HepG2 (cell line): ENCODE results near the gene HYAL1. TPM values are rescaled to one million over a fixed set of nuclear protein-coding genes. Genes with fewer than 3 reads are reported as not detected.

ENCODE experiments used
- FOXP4 ChIP-seq: sonication (generic); formaldehyde crosslinking; IDR thresholded peaks from 2 replicates; pipeline ENCODE4 v1.4.0; 2020; ENCODE audit warnings: missing genetic modification reagents
- GFI1 ChIP-seq: sonication (generic); formaldehyde crosslinking; IDR thresholded peaks from 2 replicates; pipeline ENCODE4 v1.5.0; 2020; ENCODE audit warnings: missing genetic modification reagents, mild to moderate bottlenecking, borderline replicate concordance
- HDAC2 ChIP-seq: sonication (generic); formaldehyde crosslinking; IDR thresholded peaks from 2 replicates; pipeline ENCODE4 v1.4.0; 2020; ENCODE audit warnings: missing genetic modification reagents
- HNRNPL ChIP-seq: fragments of 200-400 bp; formaldehyde crosslinking; IDR thresholded peaks from 2 replicates; pipeline ENCODE4 v1.6.1; 2017; ENCODE audit warnings: mild to moderate bottlenecking, low read depth, low read length
- IRX3 ChIP-seq: sonication (generic); formaldehyde crosslinking; IDR thresholded peaks from 2 replicates; pipeline ENCODE4 v1.8.1; 2023; ENCODE audit warnings: mild to moderate bottlenecking, low read depth, missing genetic modification reagents, borderline replicate concordance
- RAD51 ChIP-seq: fragments of 450-650 bp; IDR thresholded peaks from 2 replicates; pipeline ENCODE4 v1.6.1; 2016; ENCODE audit warnings: borderline replicate concordance
- SIX1 ChIP-seq: sonication (generic); formaldehyde crosslinking; IDR thresholded peaks from 2 replicates; pipeline ENCODE4 v1.4.0; 2020; ENCODE audit warnings: missing genetic modification reagents, borderline replicate concordance
- TBP ChIP-seq: sonication (generic); formaldehyde crosslinking; IDR thresholded peaks from 2 replicates; pipeline ENCODE4 v1.5.0; 2020; ENCODE audit warnings: missing genetic modification reagents
- ZC3H13 ChIP-seq: sonication (generic); formaldehyde crosslinking; IDR thresholded peaks from 2 replicates; pipeline ENCODE4 v1.8.1; 2023; ENCODE audit warnings: mild to moderate bottlenecking, missing genetic modification reagents, moderate library complexity
- ZNF121 ChIP-seq: sonication (generic); formaldehyde crosslinking; IDR thresholded peaks from 2 replicates; pipeline ENCODE4 v1.5.0; 2020; ENCODE audit warnings: mild to moderate bottlenecking, missing genetic modification reagents
- ZNF20 ChIP-seq: sonication (generic); formaldehyde crosslinking; IDR thresholded peaks from 2 replicates; pipeline ENCODE4 v1.4.0; 2020; ENCODE audit warnings: mild to moderate bottlenecking, moderate library complexity, missing genetic modification reagents
- ZNF274 ChIP-seq: sonication (generic); formaldehyde crosslinking; IDR thresholded peaks from 2 replicates; pipeline ENCODE4 v1.5.1; 2020; ENCODE audit warnings: mild to moderate bottlenecking, missing genetic modification reagents
- ZNF317 ChIP-seq: sonication (generic); formaldehyde crosslinking; IDR thresholded peaks from 2 replicates; pipeline ENCODE4 v1.5.0; 2020; ENCODE audit warnings: mild to moderate bottlenecking, missing genetic modification reagents
- ZNF367 ChIP-seq: sonication (generic); formaldehyde crosslinking; IDR thresholded peaks from 2 replicates; pipeline ENCODE4 v1.4.0; 2020; ENCODE audit warnings: missing genetic modification reagents, borderline replicate concordance
- ZNF44 ChIP-seq: sonication (generic); formaldehyde crosslinking; IDR thresholded peaks from 2 replicates; pipeline ENCODE4 v1.5.1; 2020; ENCODE audit warnings: mild to moderate bottlenecking, missing genetic modification reagents
- ZNF670 ChIP-seq: sonication (generic); formaldehyde crosslinking; IDR thresholded peaks from 2 replicates; pipeline ENCODE4 v1.8.0; 2022; ENCODE audit warnings: mild to moderate bottlenecking, missing genetic modification reagents, borderline replicate concordance
- ZNF709 ChIP-seq: sonication (generic); formaldehyde crosslinking; IDR thresholded peaks from 2 replicates; pipeline ENCODE4 v1.5.0; 2020; ENCODE audit warnings: mild to moderate bottlenecking, missing genetic modification reagents
- ZNF746 ChIP-seq: sonication (generic); formaldehyde crosslinking; IDR thresholded peaks from 2 replicates; pipeline ENCODE4 v1.8.0; 2022; ENCODE audit warnings: mild to moderate bottlenecking, missing genetic modification reagents
- polyA plus RNA-seq, 8 experiments: library from polyadenylated mRNA; depleted of rRNA in 3 of 8; stranded (reverse) in 7 of 8; unstranded in 1 of 8; fragments of >200 nt; fragmentation: Illumina TruSeq in 4 of 8; extraction: Trizol in 4 of 8; gene quantifications; 2 replicates each; pipeline versions ENCODE4 v1.2.1 to v1.2.3, GENCODE V29; 2011 to 2016; ENCODE audit warnings: low read depth in 4 of 8, missing spikeins in 1 of 8, mixed read lengths in 1 of 8; ENCODE audit not compliant: insufficient read depth in 1 of 8
- total RNA-seq, 5 experiments: library from RNA; depleted of rRNA; stranded (reverse); fragments of >200 nt; fragmentation: Illumina TruSeq; extraction: Trizol; gene quantifications; 2 replicates each; pipeline ENCODE4 v1.2.3, GENCODE V29; 2016; ENCODE audit warnings: low read depth in 1 of 5
- TF ChIP-seq, protein P1 (sequence below): sonication (generic); formaldehyde crosslinking; IDR thresholded peaks from 2 replicates; pipeline ENCODE4 v1.5.0; 2020; ENCODE audit warnings: mild to moderate bottlenecking, missing genetic modification reagents, borderline replicate concordance
- TF ChIP-seq, protein P2 (sequence below): sonication (generic); formaldehyde crosslinking; IDR thresholded peaks from 2 replicates; pipeline ENCODE4 v1.5.1; 2020; ENCODE audit warnings: mild to moderate bottlenecking, moderate library complexity, missing genetic modification reagents

The HYAL1 gene
- total and polyA plus RNA-seq, 2 of the 13 experiments (the other 11 are each of a cell fraction or from before 2014, with no cell fraction given) = 76.5 to 193 TPM

GRCh38 chr3:50268703-50269451, 34.5 kb downstream of the HYAL1 start, which contains the start of gene SEMA3B (continued):
- TF ChIP-seq, protein P1, sequence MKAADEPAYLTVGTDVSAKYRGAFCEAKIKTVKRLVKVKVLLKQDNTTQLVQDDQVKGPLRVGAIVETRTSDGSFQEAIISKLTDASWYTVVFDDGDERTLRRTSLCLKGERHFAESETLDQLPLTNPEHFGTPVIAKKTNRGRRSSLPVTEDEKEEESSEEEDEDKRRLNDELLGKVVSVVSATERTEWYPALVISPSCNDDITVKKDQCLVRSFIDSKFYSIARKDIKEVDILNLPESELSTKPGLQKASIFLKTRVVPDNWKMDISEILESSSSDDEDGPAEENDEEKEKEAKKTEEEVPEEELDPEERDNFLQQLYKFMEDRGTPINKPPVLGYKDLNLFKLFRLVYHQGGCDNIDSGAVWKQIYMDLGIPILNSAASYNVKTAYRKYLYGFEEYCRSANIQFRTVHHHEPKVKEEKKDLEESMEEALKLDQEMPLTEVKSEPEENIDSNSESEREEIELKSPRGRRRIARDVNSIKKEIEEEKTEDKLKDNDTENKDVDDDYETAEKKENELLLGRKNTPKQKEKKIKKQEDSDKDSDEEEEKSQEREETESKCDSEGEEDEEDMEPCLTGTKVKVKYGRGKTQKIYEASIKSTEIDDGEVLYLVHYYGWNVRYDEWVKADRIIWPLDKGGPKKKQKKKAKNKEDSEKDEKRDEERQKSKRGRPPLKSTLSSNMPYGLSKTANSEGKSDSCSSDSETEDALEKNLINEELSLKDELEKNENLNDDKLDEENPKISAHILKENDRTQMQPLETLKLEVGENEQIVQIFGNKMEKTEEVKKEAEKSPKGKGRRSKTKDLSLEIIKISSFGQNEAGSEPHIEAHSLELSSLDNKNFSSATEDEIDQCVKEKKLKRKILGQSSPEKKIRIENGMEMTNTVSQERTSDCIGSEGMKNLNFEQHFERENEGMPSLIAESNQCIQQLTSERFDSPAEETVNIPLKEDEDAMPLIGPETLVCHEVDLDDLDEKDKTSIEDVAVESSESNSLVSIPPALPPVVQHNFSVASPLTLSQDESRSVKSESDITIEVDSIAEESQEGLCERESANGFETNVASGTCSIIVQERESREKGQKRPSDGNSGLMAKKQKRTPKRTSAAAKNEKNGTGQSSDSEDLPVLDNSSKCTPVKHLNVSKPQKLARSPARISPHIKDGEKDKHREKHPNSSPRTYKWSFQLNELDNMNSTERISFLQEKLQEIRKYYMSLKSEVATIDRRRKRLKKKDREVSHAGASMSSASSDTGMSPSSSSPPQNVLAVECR (CRISPR knock-in tag) = peak; percentile 55
- no peak for TF ChIP-seq RAD51
- TF ChIP-seq HDAC2 (CRISPR knock-in tag) = peak; percentile 55
- no peak for TF ChIP-seq ZNF670 (CRISPR knock-in tag)
- peak; percentile 97 for TF ChIP-seq SIX1 (CRISPR knock-in tag)
- TF ChIP-seq HNRNPL = peak; percentile 93
- peak; percentile 23 for TF ChIP-seq FOXP4 (CRISPR knock-in tag)
- TF ChIP-seq ZNF367 (CRISPR knock-in tag) = no peak
- peak; percentile 73; the same call in 1 of the 2 replicates for TF ChIP-seq GFI1 (CRISPR knock-in tag)
- TF ChIP-seq, protein P2, sequence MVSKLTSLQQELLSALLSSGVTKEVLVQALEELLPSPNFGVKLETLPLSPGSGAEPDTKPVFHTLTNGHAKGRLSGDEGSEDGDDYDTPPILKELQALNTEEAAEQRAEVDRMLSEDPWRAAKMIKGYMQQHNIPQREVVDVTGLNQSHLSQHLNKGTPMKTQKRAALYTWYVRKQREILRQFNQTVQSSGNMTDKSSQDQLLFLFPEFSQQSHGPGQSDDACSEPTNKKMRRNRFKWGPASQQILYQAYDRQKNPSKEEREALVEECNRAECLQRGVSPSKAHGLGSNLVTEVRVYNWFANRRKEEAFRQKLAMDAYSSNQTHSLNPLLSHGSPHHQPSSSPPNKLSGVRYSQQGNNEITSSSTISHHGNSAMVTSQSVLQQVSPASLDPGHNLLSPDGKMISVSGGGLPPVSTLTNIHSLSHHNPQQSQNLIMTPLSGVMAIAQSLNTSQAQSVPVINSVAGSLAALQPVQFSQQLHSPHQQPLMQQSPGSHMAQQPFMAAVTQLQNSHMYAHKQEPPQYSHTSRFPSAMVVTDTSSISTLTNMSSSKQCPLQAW = peak; percentile 66; the same call in 1 of the 2 replicates
- TF ChIP-seq ZC3H13 (CRISPR knock-in tag) = peak; percentile 63; the same call in 1 of the 2 replicates
- no peak for TF ChIP-seq ZNF709 (CRISPR knock-in tag)
- TF ChIP-seq ZNF274 = no peak
- peak; percentile 62; the same call in 1 of the 2 replicates for TF ChIP-seq ZNF317 (CRISPR knock-in tag)
- TF ChIP-seq IRX3 = no peak
- no peak for TF ChIP-seq ZNF121 (CRISPR knock-in tag)
- TF ChIP-seq ZNF44 (CRISPR knock-in tag) = no peak
- TF ChIP-seq TBP (CRISPR knock-in tag) = no peak
- TF ChIP-seq ZNF746 (CRISPR knock-in tag) = peak; percentile 94
- TF ChIP-seq ZNF20 (CRISPR knock-in tag) = no peak
